ENCODE measurements around the gene BHMT.
"Not testable (repeated sequence)": the region's sequence is repeated elsewhere in the genome, so short reads cannot be mapped to it uniquely, and the experiment has no call there.

Gene BHMT

DNA sequence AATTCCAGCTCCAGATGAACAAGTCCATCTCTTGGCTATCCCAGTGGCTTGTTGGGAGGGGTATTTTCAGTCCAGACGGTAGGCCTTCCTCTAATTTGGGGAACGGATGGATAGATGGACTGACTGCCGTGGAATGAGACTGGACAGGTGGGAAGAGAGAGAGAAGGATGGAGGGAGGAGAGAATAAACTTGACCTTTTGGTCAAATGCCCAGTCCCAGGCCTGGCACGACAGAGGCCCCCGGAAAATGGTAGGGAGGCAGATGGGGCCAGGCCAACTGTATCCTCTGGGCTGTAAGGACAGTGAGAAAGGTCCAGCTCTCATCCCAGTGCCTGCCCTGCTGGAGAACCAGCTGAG lies 1.1 kb downstream of the BHMT start:
- DNase-seq = no peak

DNA sequence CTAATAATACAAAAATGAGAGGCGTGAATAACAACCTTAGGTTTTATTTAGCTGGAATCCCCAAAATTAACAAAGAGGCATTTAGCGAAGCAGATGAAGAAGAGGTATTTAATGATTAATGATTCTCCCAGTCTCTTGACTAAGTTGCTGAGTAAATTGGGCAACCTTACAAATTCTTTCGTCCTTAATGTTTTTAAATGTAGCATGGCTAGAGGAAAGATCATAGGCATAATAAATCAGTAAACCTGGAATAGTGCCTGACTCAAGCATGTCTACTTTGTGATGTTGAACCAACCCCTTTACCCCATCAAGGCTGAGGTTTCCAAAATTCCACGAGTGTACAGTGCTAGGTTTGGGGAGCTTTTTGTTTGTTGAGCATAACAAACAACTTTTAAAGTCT lies 7.9 kb downstream of the BHMT start:
- no peak for DNase-seq

- DNase-seq = no peak
Measured at GRCh38 chr5:79120221-79120620, 8.6 kb downstream of the BHMT start.

DNA sequence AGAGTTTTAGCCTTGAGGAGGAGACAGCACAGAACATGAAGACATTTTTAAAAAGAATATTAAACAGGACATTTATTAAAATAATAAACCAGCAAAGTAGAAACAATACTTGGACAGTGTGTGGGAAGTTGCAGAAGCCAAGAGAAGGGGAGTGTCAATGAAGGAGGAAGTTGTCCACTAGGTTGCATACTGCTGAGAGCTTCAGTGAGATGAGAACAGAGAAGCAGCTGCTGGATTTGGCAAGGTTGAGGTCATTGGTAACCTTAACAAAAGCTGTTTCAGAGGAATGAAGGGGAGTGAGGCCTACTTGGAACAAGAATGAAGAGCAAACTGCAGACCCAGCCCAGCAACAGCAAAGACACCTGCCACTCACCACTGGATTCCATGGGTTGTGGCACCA lies 11.4 kb downstream of the BHMT start:
- no peak for DNase-seq

GRCh38 chr5:79124607-79125006 lies 13.0 kb downstream of the BHMT start:
- no peak for DNase-seq

DNA sequence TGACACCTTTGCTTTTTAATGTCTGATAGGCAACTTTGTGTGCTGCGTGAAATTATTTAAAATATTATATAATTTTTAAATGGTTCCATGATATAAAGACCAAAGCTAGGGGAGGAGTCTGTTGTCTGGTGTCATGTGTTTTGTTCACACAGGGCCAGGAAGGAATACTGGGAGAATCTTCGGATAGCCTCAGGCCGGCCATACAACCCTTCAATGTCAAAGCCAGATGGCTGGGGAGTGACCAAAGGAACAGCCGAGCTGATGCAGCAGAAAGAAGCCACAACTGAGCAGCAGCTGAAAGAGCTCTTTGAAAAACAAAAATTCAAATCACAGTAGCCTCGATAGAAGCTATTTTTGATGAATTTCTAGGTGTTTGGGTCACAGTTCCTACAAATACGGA lies 19.2 kb downstream of the BHMT start:
- DNase-seq = no peak

DNA sequence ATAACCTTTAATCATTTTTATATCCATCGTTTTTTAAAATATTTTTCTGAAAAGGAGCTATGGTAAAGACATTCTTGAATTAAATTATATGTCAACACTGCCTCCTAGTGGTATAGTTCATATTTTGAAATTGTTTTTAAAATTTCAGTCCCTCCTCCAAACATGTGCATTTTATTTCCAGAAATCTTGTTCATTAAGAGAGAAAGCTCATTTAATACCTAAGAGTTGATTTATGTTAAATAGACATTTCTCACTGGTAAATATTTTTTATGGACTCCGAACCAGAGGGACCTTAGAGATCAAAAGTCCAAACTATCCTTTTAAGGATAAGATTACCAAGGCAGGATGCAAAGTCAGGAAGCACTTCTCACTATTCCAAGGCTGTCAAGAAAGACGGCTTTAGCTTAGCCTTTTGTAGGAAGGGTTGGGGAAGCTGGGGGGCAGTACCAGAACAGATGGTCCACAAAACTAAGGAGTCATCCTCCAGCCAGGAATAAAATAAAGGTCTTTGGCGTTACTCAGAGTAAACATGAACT lies 21.6 kb downstream of the BHMT start:
- DNase-seq = no peak

DNA sequence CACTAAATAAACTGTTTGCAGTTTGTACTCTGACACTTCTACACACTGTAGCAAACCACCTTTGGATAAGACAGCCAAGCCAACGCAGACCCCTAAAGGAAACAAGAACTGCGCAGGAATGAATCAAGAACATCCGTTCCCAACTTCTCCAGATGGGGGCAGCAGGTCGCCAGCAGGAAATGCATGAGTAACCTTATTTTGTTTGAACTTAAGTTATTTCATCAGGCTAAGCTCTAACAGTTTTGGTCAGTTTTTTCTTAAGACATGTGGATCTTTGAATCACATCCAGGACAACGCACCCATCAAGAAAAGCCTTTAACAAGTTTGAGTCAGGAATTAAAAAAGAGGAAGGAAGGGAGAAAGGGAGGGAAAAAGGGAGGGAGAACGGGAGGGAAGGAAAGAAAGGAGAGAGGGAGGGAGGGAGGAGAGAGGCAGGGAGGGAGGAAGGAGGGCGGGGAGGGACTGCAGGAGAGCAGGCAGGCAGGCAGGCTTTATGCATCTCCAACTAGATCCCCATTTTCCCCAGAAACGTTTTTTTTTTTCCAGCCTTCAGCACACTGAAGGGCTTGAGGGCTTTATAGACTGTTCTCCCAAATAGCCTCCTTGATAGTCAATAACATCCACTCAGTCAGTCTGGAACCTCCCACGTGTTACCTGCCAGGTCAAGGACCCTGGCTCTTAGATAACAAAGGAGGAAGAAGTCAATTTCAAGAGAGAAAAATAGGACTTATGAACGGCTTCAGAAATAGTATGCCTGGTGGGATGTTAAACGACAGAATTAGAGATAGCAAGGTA lies 22.2 kb downstream of the BHMT start:
- DNase-seq = peak; percentile 64

GRCh38 chr5:79135790-79136553 lies 24.4 kb downstream of the BHMT start:
- DNase-seq = no peak

DNA sequence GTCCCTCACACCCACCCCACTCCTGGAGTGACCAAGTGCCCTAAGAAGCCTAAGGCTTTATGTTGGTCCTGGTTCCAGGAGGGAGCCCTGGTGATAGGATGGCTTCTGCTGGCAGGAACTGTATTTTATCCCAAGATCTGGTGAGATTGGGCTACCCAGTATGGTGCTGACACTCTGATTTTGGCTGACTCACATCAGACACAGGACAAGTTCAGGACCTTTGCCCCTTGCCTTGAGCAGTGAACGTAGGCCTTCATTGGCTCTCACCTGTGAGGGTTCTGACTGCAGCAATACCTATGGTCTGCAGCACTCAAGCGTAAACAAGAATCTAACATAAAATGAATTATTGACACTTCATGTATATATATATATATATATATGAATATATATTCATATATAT lies 25.0 kb downstream of the BHMT start:
- DNase-seq = no peak

GRCh38 chr5:79140553-79140952 lies 28.9 kb downstream of the BHMT start:
- DNase-seq = no peak

- no peak for DNase-seq
Measured at GRCh38 chr5:79143684-79144379, 32.2 kb downstream of the BHMT start.

- DNase-seq = no peak
Measured at GRCh38 chr5:79147076-79147475, 35.5 kb downstream of the BHMT start.

DNA sequence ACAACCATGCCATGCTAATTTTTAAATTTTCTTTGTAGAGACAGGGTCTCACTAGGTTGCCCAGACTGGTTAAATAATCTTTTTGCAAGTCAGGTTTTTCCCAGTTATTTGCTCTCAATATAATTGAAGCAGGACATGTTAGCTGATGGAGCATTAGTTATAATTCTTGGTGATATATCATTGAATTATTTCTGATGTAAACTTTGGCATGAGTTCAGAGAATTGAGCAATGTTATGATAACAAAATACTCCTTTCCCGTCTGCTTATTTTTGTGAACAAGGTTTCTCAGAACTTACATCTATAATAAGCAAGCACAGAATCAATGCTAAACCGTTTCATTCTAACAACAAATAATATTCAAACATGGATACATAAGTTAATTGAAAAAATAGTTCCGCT lies 37.8 kb downstream of the BHMT start:
- no peak for DNase-seq

- no peak for DNase-seq
Measured at GRCh38 chr5:79151942-79152671, 40.5 kb downstream of the BHMT start.

- no peak for DNase-seq
Measured at GRCh38 chr5:79157305-79157704, 45.7 kb downstream of the BHMT start.

- DNase-seq = not testable (repeated sequence)
Measured at GRCh38 chr5:79161647-79162046, 50.0 kb downstream of the BHMT start.

DNA sequence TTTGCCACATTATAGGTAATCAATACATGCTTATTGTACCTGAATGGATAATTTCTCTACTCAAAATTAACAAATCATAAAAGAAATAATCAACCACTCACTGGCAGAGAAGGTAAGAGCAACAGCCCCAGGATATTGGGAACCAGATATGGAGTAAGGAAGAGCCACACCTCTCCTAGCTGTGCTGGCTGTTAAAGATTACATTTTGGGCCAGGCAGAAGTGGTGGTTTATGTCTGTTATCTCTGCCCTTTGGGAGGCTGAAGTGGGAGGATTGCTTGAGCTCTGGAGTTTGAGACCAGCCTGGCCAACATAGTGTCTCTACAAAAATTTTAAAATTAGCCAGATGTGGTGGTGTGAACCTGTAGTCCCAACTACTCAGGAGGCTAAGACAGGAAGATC lies 56.4 kb downstream of the BHMT start:
- no peak for DNase-seq

GRCh38 chr5:79170661-79171060 lies 59.1 kb downstream of the BHMT start:
- DNase-seq = no peak

- DNase-seq = no peak
Measured at GRCh38 chr5:79171635-79172245, 60.1 kb downstream of the BHMT start.

- DNase-seq = no peak
Measured at GRCh38 chr5:79172269-79172668, 60.7 kb downstream of the BHMT start.

DNA sequence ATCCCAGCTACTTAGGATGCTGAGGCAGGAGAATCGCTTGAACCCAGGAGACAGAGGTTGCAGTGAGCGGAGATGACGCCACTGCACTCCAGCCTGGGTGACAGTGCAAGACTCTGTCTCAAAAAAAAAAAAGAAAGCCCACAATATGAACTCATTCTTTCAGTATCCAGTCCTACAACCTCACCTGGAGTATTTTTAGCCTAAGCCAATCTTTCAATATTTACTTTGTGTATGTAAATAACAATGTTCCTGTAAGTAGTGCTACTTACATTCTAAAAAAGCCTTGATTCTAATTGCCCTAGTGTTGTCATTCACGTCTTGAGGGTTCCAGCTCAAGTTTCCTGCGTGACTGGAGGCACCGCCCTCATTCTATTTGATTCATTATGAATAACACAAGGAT lies 62.0 kb downstream of the BHMT start:
- no peak for DNase-seq

DNA sequence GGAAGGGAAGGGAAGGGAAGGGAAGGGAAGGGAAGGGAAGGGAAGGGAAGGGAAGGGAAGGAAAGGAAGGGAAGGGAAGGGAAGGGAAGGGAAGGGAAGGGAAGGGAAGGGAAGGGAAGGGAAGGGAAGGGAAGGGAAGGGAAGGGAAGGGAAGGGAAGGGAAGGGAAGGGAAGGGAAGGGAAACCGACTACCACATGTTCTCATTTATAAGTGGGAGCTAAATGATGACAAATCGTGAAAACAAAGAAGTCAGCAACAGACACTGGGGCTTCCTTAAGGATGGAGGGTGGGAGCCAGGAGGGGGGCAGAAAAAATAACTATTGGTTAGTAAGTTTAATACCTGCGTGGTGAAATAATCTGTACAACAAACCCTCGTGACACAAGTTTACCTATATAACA lies 68.8 kb downstream of the BHMT start:
- DNase-seq = not testable (repeated sequence)
